IPS DF 4.7 (cell line): ENCODE data around the gene WDR27.
"Not testable (repeated sequence)": the region's sequence is repeated elsewhere in the genome, so short reads cannot be mapped to it uniquely, and the experiment has no call there.

ENCODE experiments used
- DNase-seq: peaks from one replicate; pipeline ENCODE4 v3.0.0-alpha.2; 2013; ENCODE audit warnings: low spot score; ENCODE audit errors: extremely low read depth

The WDR27 gene

DNA sequence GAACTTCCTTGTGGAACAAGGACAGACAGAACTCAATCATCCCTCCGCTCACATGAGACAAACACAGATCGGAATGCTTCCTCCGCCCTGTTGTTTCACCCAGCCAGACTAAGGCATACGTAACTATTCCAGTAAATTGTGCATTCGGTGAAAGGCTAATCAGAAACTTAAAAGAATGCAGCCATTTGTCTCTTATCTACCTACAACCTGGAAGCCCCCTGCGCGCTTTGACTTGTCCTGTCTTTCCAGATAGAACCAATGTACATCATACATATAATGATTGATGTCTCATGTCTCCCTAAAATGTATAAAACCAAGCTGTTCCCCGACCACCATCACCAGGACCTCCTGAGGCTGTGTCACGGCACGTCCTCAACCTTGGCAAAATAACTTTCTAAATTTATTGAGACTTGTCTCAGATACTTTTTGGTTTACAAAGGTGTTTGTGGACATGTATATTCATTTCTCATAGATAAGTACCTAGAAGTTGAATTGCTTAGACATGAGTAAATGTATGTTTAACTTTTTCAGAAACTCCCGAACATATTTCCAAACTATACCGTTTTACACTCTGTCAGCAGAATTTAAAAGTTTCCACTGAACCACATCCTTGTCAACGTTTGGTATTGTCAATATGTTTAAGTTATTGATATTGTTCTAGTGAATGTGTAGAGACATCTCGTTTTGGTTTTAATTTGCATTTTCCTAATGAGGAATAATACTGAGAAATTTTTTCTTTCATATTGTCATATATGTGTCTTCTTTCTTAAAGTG is 250.6 kb downstream of the WDR27 start:
- no peak for DNase-seq

DNA sequence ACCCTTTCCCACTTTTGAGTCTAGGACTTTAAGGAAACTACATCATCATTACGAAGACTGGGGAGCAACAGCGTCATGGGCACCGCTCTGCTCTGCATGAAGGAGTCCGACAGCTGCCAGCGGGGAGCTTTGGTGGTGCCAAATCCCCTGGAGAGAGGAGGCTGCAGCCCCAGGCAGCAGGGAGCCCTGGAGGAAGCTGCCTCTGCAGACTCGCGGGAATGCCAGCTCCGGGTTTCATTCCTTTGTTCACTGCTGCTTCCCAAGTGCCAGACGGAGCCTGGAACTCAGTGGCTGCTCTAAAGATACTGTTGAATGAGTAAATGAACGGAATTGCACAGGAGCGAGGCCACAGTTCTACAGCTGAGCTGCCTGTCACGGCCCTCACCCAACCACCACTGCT is 251.7 kb downstream of the WDR27 start:
- DNase-seq = no peak

GRCh38 chr6:169449221-169449620 is 252.6 kb downstream of the WDR27 start:
- DNase-seq = no peak

- DNase-seq = no peak
Measured at GRCh38 chr6:169445661-169446581, 255.9 kb downstream of the WDR27 start.

GRCh38 chr6:169445227-169445626 is 256.6 kb downstream of the WDR27 start:
- no peak for DNase-seq

DNA sequence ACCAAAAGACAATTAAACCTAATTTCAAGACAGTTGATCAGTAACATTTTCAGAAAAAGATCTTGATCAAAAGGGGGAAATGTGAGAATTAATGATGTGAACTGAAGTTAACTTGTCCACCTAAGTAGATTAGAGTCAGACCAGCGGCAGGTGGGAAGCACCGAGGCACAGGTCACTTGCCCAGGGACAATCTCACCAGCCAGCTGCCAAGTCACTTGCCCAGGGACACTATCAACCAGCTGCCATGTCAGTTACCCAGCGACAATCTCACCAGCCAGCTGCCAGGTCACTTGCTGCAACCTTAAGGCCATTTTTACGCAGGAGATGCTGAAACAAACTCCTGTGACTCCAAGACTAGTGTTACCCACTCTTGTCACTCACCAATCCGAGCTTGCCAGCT is 260.5 kb downstream of the WDR27 start:
- DNase-seq = no peak

DNA sequence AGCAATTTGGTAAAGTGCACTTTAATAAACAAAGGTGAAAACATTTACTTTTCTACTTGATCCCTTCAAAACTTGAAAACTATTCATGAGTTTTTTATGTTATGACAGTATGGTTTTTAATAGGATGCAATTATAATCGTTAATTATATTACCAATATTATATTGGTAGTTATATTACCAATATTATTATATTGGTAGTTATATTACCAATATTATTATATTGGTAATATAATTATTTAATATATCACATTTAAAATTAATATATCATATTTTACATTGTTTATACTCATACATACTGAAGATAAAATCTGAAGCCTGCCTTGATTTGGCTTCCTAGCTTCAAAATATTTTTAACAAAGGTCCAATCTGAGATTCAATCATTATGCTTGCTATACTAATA is 262.1 kb downstream of the WDR27 start:
- no peak for DNase-seq

GRCh38 chr6:169434554-169434953 is 267.3 kb downstream of the WDR27 start:
- DNase-seq = not testable (repeated sequence)

GRCh38 chr6:169429001-169429400 is 272.8 kb downstream of the WDR27 start:
- DNase-seq = no peak

- no peak for DNase-seq
Measured at GRCh38 chr6:169428532-169428931, 273.3 kb downstream of the WDR27 start.

GRCh38 chr6:169427856-169428255 is 274.0 kb downstream of the WDR27 start:
- DNase-seq = no peak

GRCh38 chr6:169426611-169427010 is 275.2 kb downstream of the WDR27 start:
- no peak for DNase-seq

DNA sequence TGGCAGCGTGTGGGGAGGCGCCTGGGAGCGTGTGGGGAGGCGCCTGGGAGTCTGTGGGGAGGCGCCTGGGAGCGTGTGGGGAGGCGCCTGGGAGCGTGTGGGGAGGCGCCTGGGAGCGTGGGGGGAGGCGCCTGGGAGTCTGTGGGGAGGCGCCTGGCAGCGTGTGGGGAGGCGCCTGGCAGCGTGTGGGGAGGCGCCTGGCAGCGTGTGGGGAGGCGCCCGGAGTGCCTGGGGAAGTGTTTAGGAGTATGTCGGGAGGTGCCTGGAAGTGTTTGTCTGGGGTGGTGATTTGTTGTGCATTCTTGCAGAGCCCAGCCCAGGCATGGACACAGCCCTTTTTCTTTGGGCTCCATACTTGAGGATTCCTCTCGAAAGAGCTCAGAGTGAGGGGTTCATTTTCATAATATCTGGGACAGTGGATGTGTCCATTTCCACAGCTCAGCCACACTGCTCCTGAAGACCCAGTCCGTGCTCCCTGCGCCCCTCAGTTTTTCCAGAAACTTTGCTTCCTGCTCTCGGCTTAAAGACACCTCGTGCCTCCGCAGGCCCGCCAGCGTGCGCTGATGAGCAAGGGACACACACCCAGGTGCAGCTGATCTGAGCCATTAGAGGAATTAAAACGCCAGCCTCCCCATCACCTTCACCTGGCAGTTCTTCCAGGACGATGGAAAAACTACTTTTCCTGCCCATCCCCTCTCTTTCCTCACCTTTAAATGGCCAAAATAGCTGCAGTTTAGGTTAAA is 276.0 kb downstream of the WDR27 start:
- DNase-seq = no peak

DNA sequence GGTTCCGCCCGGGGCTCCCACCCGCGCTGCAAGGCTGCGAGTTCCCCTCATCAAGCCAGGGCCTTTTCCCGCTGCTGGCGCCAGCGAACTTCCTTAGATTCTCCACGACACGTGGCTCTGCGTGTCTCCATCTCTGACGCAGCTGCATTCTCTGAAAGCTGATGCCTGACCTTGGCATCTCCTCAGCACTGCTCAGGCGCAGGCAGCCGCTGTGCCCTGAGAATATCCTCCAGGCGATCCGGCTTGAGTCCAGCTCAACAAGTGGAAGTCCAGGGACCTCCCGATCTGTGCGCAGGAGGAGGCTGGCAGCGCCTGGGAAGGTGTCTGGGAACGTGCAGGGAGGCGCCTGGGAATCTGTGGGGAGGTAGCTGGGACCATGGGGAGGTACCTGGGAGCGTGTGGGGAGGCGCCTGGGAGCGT is 277.0 kb downstream of the WDR27 start:
- no peak for DNase-seq

- DNase-seq = no peak
Measured at GRCh38 chr6:169424149-169424804, 277.6 kb downstream of the WDR27 start.

DNA sequence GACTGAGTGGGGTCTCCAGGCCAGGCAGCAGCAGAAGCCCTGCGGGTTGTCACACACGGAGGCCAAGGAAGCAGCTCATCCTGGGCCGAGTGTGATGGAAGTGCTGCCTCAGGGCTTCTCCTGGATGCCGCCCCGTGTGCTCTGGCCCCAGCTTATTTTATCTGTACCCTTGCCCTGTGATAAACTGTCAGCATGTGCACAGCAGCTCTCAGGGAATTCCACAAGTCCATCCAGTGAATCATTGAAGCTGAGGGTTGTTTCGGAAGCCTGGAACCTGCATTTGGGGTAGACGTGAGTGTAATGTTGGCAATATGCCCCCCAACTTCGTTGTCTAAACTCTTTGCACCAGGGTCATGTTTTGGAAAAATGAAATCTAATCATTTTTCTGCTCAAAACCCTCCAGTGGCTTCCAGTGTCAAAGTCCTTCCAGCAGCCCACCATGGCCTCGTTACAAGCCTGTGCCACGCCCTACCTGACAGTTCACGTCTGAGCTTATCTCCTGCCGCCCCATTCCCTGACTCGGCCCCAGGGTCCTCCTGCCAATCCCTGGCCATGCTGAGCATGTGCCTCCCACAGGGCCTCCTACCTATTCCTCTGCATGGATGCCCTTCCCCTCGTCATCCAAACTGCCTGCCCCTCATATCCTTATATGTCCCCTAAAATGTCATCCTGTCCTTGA is 280.1 kb downstream of the WDR27 start:
- DNase-seq = no peak

- no peak for DNase-seq
Measured at GRCh38 chr6:169420912-169421543, 280.8 kb downstream of the WDR27 start.

- no peak for DNase-seq
Measured at GRCh38 chr6:169417101-169417500, 284.7 kb downstream of the WDR27 start.

DNA sequence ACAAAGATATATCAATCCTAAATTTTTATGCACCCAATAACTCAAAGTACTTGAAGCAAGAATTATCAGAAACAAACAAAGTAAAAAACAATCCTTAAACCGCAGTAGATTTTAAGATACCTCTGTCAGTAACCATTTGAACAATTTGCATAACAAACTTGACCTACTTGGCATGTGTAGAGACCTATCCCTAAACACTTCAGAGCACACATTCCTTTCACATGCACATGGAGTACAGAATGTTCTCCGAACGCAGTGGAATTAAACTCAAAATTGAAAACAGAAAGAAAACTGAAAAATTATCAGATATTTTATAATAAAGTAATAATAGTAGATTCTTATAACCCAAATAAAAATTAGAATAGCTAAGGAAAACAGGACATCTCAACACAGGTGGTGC is 285.6 kb downstream of the WDR27 start:
- DNase-seq = no peak

- DNase-seq = no peak
Measured at GRCh38 chr6:169415179-169415578, 286.6 kb downstream of the WDR27 start.
